Panc1 (cell line): ENCODE results near the gene TNFRSF17. TPM values are rescaled to one million over a fixed set of nuclear protein-coding genes. Genes with fewer than 3 reads are reported as not detected.

Source experiments
- ATAC-seq: fragments of 200-7000 bp; cut with Tn5 transposase; 2 replicates; pipeline ENCODE4 v1.9.1; 2020; ENCODE audit warnings: mild to moderate bottlenecking, moderate library complexity
- BruUV-seq: library from RNA; stranded (reverse); fragments of 400-500 nt; replicated peaks from 2 replicates; lab custom pipeline; 2021; lab: Mats Ljungman, UMichigan
- CTCF ChIA-PET: fragments of 300-600 bp; sonication (Branson Sonifier 250); formaldehyde crosslinking; loops from one replicate; lab custom pipeline; 2022; ENCODE audit warnings: antibody characterized with exemption; lab: Charles Lee
- POLR2A ChIA-PET: fragments of 300-600 bp; sonication (Branson Sonifier 250); formaldehyde crosslinking; loops from one replicate; lab custom pipeline; 2022; ENCODE audit warnings: antibody characterized with exemption; lab: Charles Lee
- DNase-seq: peaks from one replicate; pipeline ENCODE4 v3.0.0-alpha.2; 2010; ENCODE audit warnings: low read depth, low spot score
- H3K27ac ChIP-seq: 2 replicates; pipeline ENCODE4 v1.5.1; 2011; ENCODE audit warnings: mild to moderate bottlenecking, low read length, inconsistent platforms
- H3K27me3 ChIP-seq: fragments of 200-500 bp; sonication (Bioruptor generic); 2 replicates; pipeline ENCODE4 v1.6.0; 2014; ENCODE audit warnings: low read length, inconsistent platforms; ENCODE audit not compliant: control insufficient read depth, insufficient read depth
- H3K36me3 ChIP-seq: fragments of 200-500 bp; sonication (Bioruptor generic); 2 replicates; pipeline ENCODE4 v1.5.1; 2014; ENCODE audit warnings: inconsistent platforms, mild to moderate bottlenecking, low read length, moderate library complexity; ENCODE audit not compliant: control insufficient read depth, insufficient read depth
- H3K4me1 ChIP-seq: 2 replicates; pipeline ENCODE4 v1.5.1; 2011; ENCODE audit warnings: inconsistent platforms, mild to moderate bottlenecking, low read length, moderate library complexity; ENCODE audit not compliant: control insufficient read depth, insufficient read depth
- H3K4me3 ChIP-seq, 2 experiments: 2 replicates each; pipeline ENCODE4 v1.5.1; 2011 to 2012; ENCODE audit warnings: low read depth in 2 of 2, low read length in 2 of 2, mild to moderate bottlenecking in 2 of 2, inconsistent platforms in 1 of 2, moderate library complexity in 1 of 2
- H3K9me3 ChIP-seq: fragments of 200-500 bp; sonication (Bioruptor generic); 2 replicates; pipeline ENCODE4 v1.5.1; 2014; ENCODE audit warnings: low read depth, mild to moderate bottlenecking, inconsistent platforms, low read length, moderate library complexity; ENCODE audit not compliant: control insufficient read depth, insufficient read depth
- CTCF ChIP-seq: fragments of 450-650 bp; IDR thresholded peaks from 2 replicates; pipeline ENCODE4 v1.5.1; 2017; ENCODE audit warnings: mild to moderate bottlenecking
- POLR2AphosphoS5 ChIP-seq: IDR thresholded peaks from 2 replicates; pipeline ENCODE4 v1.6.1; 2012; ENCODE audit warnings: mild to moderate bottlenecking, low read depth, low read length, moderate library complexity
- REST ChIP-seq, 2 experiments: IDR thresholded peaks; 2 replicates each; pipeline ENCODE4 v1.6.1; 2011 to 2012; ENCODE audit warnings: low read depth in 2 of 2, control low read depth in 1 of 2, low read length in 1 of 2, mild to moderate bottlenecking in 1 of 2, moderate library complexity in 1 of 2; ENCODE audit not compliant: insufficient read depth in 1 of 2
- SIN3A ChIP-seq: IDR thresholded peaks from 2 replicates; pipeline ENCODE4 v1.6.1; 2012; ENCODE audit warnings: low read depth, mild to moderate bottlenecking, low read length, moderate library complexity, borderline replicate concordance; ENCODE audit not compliant: insufficient read depth
- TCF7L2 ChIP-seq: IDR thresholded peaks from 2 replicates; pipeline ENCODE4 v1.6.1; 2011; ENCODE audit warnings: mild to moderate bottlenecking, low read depth, low read length, inconsistent platforms
- in situ Hi-C: cut with HindIII; loops from 2 replicates; pipeline ENCODE4 v1.10.0; 2016; ENCODE audit warnings: low sequenced_read_pairs, low pct_unique_long_range_greater_than_20kb
- intact Hi-C: fragments of 100-400 bp; cut with micrococcal nuclease; formaldehyde crosslinking; loops from one replicate; pipeline ENCODE4 v1.10.0; 2022; ENCODE audit not compliant: unreplicated experiment
- total RNA-seq: library from RNA; stranded (reverse); gene quantifications from one replicate; pipeline ENCODE4 v1.2.1, GENCODE V29; 2021; ENCODE audit not compliant: unreplicated experiment

The TNFRSF17 gene
- total RNA-seq, 1 experiment from 2014 or later, result not detected

GRCh38 chr16:12016291-12016947, 51.4 kb downstream of the TNFRSF17 start:
- no peak overlapping the region for H3K27ac ChIP-seq
- in situ Hi-C loops, result no loop called here
- POLR2A ChIA-PET, result no interaction called here

DNA sequence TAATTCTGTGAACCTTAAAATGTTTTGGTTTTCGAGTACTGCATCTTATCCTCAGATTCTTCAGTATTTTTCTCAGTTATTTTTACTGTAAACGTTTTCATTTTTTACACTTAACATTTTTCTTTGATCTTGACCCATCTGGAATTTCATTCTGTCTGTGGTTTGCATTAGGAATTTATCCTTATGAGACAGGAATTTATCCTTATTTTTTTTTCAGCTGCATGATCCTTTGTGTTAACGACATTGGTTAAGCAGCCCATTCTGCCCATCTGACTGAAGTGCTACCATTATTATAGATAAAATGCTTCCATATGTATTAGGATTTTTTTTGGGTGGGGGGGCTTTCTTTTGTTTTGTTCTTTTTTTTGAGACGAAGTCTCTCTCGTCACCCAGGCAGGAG, 52.5 kb downstream of the TNFRSF17 start:
- DNase-seq, result no peak
- no peak for ATAC-seq
- CTCF ChIA-PET, result no interaction called here
- intact Hi-C loops (no loop called here), in situ Hi-C loops (no loop called here)
- Histone ChIP-seq H3K36me3 (no peaks in the 10 kb centered on the region), H3K4me3 (no peak overlapping the region), H3K27me3 (no peaks in the 10 kb centered on the region), H3K27ac (no peak overlapping the region), H3K4me1 (no peaks in the 10 kb centered on the region), H3K9me3 (no peaks in the 10 kb centered on the region)
- POLR2A ChIA-PET, result no interaction called here
- BruUV-seq, result no TSS peak
- TF ChIP-seq REST (IDR thresholded peaks at IDR 0.05; ENCODE audit: insufficient read depth in 1 of 2, low read depth in 2 of 2, low read length in 1 of 2) (no peak), TCF7L2 (no peak), SIN3A (no peak), CTCF (no peak), POLR2AphosphoS5 (no peak)

More at GRCh38 chr16:12016291-12016947, 51.4 kb downstream of the TNFRSF17 start:
- Histone ChIP-seq H3K9me3 (no peaks in the 10 kb centered on the region), H3K27me3 (no peaks in the 10 kb centered on the region), H3K4me1 (no peaks in the 10 kb centered on the region), H3K36me3 (no peaks in the 10 kb centered on the region), H3K4me3 (no peak overlapping the region)
- intact Hi-C loops, result no loop called here
- CTCF ChIA-PET, result no interaction called here
- no peak for TF ChIP-seq REST (IDR thresholded peaks at IDR 0.05; ENCODE audit: insufficient read depth in 1 of 2, low read depth in 2 of 2, low read length in 1 of 2)
- no peak for TF ChIP-seq SIN3A
- TF ChIP-seq TCF7L2, result no peak
- no peak for TF ChIP-seq CTCF
- no peak for TF ChIP-seq POLR2AphosphoS5
- no TSS peak for BruUV-seq
- ATAC-seq (no peak), DNase-seq (no peak)
